ENCODE measurements around the gene METAP1. TPM values are rescaled to one million over a fixed set of nuclear protein-coding genes. Genes with fewer than 3 reads are reported as not detected.
"Not testable (repeated sequence)": the region's sequence is repeated elsewhere in the genome, so short reads cannot be mapped to it uniquely, and the experiment has no call there.

METAP1 gene
- polyA plus RNA-seq, 1 experiment: 74.0 TPM

DNA sequence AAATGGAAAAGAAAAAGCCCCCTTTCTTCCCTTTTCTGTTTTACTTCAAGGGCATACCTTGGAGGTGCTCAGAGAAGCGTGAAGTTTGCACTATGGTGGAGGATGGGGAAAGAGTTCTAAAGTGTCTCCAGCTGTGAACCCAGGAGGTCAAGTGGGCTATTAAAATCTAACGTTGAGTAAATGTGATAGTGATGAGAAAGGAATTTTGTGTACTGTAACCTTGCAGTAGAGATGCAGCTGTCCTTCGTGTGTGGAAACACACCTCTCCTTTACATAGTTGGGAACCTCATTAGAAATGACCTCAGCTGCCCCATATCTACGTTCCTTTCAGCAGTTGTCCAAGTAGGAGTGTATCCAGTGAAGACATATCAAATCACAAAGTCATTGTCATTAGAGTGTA is 66.6 kb downstream of the METAP1 start:
- TF ChIP-seq, protein P1, sequence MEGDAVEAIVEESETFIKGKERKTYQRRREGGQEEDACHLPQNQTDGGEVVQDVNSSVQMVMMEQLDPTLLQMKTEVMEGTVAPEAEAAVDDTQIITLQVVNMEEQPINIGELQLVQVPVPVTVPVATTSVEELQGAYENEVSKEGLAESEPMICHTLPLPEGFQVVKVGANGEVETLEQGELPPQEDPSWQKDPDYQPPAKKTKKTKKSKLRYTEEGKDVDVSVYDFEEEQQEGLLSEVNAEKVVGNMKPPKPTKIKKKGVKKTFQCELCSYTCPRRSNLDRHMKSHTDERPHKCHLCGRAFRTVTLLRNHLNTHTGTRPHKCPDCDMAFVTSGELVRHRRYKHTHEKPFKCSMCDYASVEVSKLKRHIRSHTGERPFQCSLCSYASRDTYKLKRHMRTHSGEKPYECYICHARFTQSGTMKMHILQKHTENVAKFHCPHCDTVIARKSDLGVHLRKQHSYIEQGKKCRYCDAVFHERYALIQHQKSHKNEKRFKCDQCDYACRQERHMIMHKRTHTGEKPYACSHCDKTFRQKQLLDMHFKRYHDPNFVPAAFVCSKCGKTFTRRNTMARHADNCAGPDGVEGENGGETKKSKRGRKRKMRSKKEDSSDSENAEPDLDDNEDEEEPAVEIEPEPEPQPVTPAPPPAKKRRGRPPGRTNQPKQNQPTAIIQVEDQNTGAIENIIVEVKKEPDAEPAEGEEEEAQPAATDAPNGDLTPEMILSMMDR (IDR thresholded peaks at IDR 0.05; ENCODE audit: low read depth, low read length): no peak
- Histone ChIP-seq H3K27ac (ENCODE audit: low read depth, low read length) (no peak overlapping the region), H3K27me3 (ENCODE audit: control insufficient read depth, insufficient read depth, low read length) (no peaks in the 10 kb centered on the region), H3K4me3 (ENCODE audit: low read depth, low read length) (no peak overlapping the region), H3K9me3 (ENCODE audit: control insufficient read depth, insufficient read depth, low read length) (no peaks in the 10 kb centered on the region)
- ChIA-PET CTCF (no interaction called here), POLR2A (no interaction called here)
- no peak for DNase-seq (ENCODE audit: low read depth, low spot score)

DNA sequence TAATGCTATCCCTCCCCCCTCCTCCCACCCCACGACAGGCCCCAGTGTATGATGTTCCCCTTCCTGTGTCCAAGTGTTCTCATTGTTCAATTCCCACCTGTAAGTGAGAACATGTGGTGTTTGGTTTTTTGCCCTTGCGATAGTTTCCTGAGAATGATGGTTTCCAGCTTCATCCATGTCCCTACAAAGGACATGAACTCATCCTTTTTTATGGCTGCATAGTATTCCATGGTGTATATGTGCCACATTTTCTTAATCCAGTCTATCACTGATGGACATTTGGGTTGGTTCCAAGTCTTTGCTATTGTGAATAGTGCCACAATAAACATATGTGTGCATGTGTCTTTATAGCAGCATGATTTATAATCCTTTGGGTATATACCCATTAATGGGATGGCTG is 70.0 kb downstream of the METAP1 start:
- DNase-seq (ENCODE audit: low read depth, low spot score); H3K4me3 ChIP-seq (ENCODE audit: low read depth, low read length); POLR2A ChIA-PET; CTCF ChIA-PET; H3K9me3 ChIP-seq (ENCODE audit: control insufficient read depth, insufficient read depth, low read length); H3K27me3 ChIP-seq (ENCODE audit: control insufficient read depth, insufficient read depth, low read length); H3K27ac ChIP-seq (ENCODE audit: low read depth, low read length): not testable (repeated sequence)

DNA sequence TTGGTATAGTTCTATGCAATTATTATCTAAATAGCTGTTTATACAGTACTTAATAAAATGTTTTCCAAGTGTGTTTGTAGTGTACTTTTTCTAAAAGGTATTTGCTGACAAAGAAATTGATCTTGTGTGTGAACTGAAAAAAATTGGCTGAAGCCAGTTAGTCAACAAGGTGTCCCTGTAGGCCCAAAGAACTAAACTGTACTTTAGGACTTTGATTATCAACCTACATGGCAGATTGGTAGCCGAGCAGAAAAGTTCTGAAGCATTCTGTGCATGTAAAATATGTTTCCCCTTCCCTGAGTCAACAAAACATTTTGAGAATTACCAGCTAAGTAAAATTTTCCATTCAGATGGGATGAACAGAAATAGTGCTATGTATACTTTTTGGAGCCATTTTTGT is 72.1 kb downstream of the METAP1 start:
- CTCF ChIA-PET: interaction anchor here (1.1 kb wide), 1 partner anchor 12 kb away, joined by 9 read pairs; no protein-coding TSS in a partner anchor
- no peaks in the 10 kb centered on the region for H3K27me3 ChIP-seq (ENCODE audit: control insufficient read depth, insufficient read depth, low read length)
- POLR2A ChIA-PET: no interaction called here
- H3K9me3 ChIP-seq (ENCODE audit: control insufficient read depth, insufficient read depth, low read length): no peaks in the 10 kb centered on the region
- H3K27ac ChIP-seq (ENCODE audit: low read depth, low read length): no peak overlapping the region
- no peak for DNase-seq (ENCODE audit: low read depth, low spot score)
- TF ChIP-seq, protein P1 (IDR thresholded peaks at IDR 0.05; ENCODE audit: low read depth, low read length): no peak
- H3K4me3 ChIP-seq (ENCODE audit: low read depth, low read length): no peak overlapping the region

DNA sequence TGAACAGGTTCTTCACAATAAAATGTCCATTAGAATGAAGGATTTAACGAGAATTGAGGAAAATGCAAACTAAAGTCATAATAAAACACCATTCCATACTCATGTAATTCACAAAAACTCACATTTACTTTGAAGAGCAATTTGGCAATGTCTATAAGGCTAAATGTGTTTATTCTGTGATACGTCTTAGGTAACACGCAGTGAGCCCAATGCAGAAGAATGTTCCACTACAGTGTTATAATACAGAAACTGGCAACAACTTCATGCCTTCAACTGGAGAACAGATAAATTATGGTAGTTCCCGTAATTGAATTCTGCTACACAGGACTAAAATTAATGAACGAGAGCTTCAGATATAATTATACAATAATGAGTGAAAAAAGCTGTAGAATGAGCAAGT is 75.6 kb downstream of the METAP1 start:
- Histone ChIP-seq H3K9me3 (ENCODE audit: control insufficient read depth, insufficient read depth, low read length) (no peaks in the 10 kb centered on the region), H3K4me3 (ENCODE audit: low read depth, low read length) (no peak overlapping the region), H3K27me3 (ENCODE audit: control insufficient read depth, insufficient read depth, low read length) (no peaks in the 10 kb centered on the region), H3K27ac (ENCODE audit: low read depth, low read length) (no peak overlapping the region)
- TF ChIP-seq, protein P1 (IDR thresholded peaks at IDR 0.05; ENCODE audit: low read depth, low read length): no peak
- ChIA-PET CTCF (interaction anchor here (1.8 kb wide), 1 partner anchor 15 kb away, joined by 8 read pairs; no protein-coding TSS in a partner anchor), POLR2A (interaction anchor here (0.6 kb wide), 1 partner anchor 306 kb away, joined by 5 read pairs; no protein-coding TSS in a partner anchor)
- DNase-seq (ENCODE audit: low read depth, low spot score): no peak

DNA sequence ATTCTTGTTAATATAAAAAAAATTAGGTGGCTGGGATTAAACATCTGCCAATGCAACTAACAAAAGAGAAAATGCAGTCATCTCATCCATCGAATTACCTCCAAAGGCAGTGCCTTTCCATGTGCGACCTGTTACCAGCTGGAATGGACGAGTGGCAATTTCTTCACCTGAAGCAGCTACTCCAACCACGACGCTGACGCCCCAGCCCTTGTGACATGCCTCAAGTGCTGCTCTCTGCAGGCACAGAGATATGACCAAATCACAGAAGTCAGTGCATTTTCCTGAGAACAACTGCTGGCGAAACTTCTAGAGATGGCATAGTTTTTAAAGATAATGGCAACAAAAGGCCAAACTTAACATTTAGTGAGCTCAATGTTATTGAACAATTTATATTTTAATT is 79.3 kb downstream of the METAP1 start:
- POLR2A ChIA-PET: interaction anchor here (0.7 kb wide), 1 partner anchor 9 kb away, joined by 3 read pairs; no protein-coding TSS in a partner anchor
- H3K27me3 ChIP-seq (ENCODE audit: control insufficient read depth, insufficient read depth, low read length): no peaks in the 10 kb centered on the region
- H3K9me3 ChIP-seq (ENCODE audit: control insufficient read depth, insufficient read depth, low read length): no peaks in the 10 kb centered on the region
- TF ChIP-seq, protein P1 (IDR thresholded peaks at IDR 0.05; ENCODE audit: low read depth, low read length): no peak
- no peak overlapping the region for H3K4me3 ChIP-seq (ENCODE audit: low read depth, low read length)
- no peak for DNase-seq (ENCODE audit: low read depth, low spot score)
- no peak overlapping the region for H3K27ac ChIP-seq (ENCODE audit: low read depth, low read length)
- CTCF ChIA-PET: interaction anchor here (0.5 to 2.7 kb wide), 3 partner anchors 80 to 388 kb away, joined by 5 to 9 read pairs (median 5); no protein-coding TSS in a partner anchor

Data from AG04450 (cell line).